Posterior vena cava (tissue), 2 donors: ENCODE measurements around the gene TGFBR3L. TPM values are rescaled to one million over a fixed set of nuclear protein-coding genes. Genes with fewer than 3 reads are reported as not detected.

Experiments used
- DNase-seq: peaks from one replicate; pipeline ENCODE4 v3.0.0-alpha.2; 2020; ENCODE audit warnings: low spot score
- intact Hi-C, 2 donors: fragments of 100-400 bp; cut with DNase I; formaldehyde crosslinking; loops; one replicate each; pipeline versions ENCODE4 v1.14.1 to v1.14.2; 2022 to 2023
- long read RNA-seq, 2 donors: library from polyadenylated mRNA; unstranded; transcript quantifications; one replicate each; pipeline ENCODE4 v2.0.0, GENCODE V29; 2020 to 2021
- total RNA-seq, 2 donors: library from RNA; stranded (reverse); fragmentation: NEBNext Ultra II Directional; extraction: Animal tissue kit (Norgen Biotek cat#: 25700); gene quantifications; one replicate each; pipeline ENCODE4 v1.2.1, GENCODE V29; 2021
- donor health status: DM: yes; HTN: yes; CAD: no.
- donor health status: DM: yes; HTN: yes; CAD: no.

TGFBR3L gene
- total RNA-seq: 1 to 10 TPM; 1.5 to 4.4 TPM
- long read RNA-seq, donor 1: 0 reads
- long read RNA-seq, donor 2, partial matches to known transcripts: 1 of 2 reads
- long read RNA-seq, donor 2, other reads (novel, unspliced or antisense): 1 of 2 reads

DNA sequence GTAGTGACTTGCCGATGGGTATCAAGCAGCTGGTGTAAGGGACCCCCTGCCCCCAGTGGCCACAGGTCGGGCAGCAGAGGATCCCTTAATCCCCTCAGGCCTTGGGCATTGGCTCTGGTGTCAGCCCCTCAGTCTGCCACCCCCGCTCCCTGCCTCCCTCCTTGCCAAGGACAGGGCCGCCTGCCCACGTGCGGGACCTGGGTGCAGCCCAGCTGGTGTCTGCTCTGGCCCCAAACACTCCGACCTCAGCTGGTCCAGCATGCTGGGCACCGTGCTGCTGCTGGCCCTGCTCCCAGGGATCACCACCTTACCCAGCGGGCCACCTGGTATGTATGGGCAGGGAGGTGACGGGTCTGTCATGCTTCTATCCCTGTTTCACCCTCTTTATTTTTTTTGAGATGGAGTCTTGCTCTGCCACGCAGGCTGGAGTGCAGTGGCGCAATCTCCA, at the start of gene TGFBR3L:
Gene TGFBR3L (plus strand): TSS at position 233 of the 448 bp plus-strand sequence.
- DNase-seq: no peak

DNA sequence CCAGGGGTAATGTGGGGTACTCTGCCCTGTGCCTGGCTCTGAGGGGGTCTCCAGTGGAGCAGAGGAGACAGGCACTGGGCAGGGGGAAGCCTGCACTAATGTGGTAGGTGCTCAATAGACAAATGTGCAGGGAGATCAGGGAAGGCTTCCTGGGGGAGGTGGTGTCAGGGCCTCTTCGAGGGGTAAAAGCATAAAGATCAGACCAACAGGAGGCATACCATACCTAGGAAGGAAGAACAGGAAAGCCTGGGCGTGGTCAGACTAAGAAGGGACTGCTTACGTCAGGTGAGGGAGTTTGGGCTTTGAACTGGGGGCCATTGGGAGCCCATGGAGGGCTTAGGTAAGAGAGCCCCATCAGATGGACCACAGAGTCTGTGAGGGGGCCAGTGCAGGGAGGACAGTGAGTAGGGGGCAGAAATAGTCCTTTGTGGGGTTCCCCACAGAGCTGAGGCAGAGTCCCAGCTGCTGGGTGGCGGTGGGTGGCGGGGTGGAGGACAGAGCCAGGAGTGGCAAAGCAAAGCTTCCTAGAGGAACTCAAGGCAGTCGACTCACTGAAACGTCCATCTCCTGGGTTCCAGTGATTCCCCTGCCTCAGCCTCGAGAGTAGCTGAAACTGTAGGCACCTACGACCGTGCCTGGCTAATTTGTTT, 49.2 kb upstream of the TGFBR3L start:
- intact Hi-C loops: no loop called here
- no peak for DNase-seq

More for the DNA sequence above, at the start of gene TGFBR3L:
- intact Hi-C loops: no loop called here

DNA sequence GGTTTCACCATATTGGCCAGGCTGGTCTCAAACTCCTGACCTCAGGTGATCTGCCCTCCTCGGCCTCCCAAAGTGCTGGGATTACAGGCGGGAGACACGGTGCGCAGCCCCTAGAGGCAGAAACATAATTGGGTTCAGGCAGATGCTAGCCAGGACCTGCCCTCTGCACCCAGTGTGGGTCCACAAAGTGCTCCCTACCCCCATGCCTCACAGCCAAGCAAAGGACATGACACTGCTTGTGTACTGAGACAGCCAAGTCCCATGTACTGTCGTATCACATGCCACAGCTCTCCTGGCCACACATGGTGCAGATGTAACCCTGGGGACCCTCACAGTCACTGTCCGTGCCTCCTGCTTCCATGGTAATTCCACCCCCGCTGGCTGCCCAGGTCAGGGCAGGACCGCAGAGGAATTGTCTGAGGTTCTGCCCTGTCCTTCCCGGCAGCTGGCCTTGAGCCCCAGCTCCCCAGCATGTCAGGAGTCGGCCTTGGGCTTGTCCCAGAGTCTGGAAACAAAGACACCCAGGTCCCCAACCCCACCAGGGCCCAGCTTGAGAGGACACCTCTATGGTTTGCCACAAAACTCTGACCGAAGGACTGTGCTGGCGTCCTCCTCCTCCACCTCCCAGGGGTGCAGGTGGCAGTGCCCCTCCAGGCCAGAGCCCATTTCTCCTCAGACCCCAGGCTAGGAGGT, 48.1 kb upstream of the TGFBR3L start:
- DNase-seq: no peak
- intact Hi-C loops: no loop called here

DNA sequence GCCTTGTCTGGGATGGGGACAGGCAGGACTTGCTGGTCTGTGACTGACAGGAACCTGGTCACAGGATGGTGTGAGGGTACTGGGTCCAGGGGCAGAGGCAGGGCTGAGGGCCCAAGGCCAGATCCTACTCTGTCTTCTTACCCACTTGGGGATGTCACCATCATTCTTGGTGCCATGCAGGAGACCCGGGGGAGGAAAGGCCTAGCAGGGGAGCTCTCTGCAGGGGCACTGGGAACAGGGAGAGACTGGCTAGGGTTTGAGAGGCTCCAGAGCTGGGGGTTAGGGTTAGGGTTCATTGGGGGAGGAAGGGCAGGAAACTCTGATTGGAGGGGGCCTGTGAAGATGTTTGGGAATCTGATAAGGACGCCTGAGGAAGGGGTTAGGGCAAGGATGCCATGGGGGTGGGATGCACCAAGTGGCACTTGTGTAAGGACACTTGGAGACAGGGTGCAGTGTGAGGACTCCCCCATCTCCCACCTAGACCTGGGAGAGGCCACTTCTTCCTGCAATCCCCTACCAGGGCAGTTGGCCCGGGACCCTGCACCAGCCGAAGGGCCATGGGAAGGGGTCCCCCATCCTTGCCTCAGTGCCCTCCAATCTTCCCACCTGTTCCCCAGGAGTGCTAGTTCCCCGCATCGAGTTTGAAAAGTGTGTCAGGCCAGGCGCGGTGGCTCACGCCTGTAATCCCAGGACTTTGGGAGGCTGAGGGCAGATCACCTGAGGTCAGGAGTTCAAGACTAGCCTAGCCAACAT, 47.4 kb upstream of the TGFBR3L start:
- no peak for DNase-seq

DNA sequence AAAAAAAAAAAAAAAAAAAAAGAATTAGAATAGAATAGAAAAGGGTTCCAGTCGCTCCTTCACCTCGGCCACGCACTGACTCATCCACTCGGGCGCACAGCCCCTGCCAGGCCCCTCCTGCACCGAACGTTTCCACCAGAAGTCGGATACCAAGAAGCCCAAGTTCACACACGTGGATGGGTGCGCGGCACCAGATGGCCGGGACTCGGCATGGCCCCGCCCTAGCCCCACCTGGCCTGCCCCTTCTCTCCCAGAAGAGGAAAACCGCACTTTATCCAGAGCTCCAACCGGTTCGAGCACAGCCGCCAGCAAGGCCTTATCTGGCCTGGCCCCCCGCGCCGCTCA, 46.3 kb upstream of the TGFBR3L start:
- intact Hi-C loops: no loop called here
- no peak for DNase-seq

More for the DNA sequence above, 47.4 kb upstream of the TGFBR3L start:
- intact Hi-C loops: no loop called here

DNA sequence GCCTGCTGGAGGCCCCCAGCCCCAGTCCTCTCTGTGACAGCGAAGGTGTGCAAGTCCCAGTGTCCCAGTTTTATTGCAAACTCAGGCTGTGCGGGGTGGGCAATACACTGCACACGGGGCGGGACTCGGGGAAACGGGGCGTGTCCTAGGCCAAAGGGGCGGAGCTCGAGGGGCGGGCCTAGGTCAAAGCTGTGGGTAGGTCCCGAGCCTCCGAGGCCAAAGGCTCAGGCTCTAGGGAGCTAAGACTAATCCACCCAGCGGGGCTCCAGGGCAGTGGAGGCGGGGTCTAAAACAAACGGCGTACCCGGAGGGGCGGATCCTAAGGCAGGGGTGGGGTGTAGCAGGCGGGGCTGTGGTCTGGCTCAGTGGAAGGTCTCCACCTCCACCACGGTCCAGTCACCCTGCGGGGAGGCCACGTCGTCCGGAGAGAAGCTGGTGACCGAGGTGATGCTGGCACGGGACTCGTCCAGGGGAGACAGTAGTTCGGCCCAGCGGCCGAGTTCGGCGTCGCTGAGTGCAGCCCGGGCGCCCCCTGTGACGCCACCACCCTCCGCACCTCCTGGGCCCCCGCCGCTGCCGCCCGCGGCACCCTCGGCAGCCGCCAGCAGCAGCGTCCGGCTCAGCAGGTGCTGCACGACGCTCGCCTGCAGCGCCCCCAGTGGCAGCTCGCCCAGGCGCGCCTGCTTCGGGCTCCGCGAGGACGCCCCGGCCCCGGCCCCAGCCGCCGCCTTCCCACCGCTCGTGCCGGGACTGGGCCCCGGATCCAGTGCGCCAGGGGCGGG, 45.8 kb upstream of the TGFBR3L start:
- intact Hi-C loops: no loop called here
- DNase-seq: peak; percentile 88

DNA sequence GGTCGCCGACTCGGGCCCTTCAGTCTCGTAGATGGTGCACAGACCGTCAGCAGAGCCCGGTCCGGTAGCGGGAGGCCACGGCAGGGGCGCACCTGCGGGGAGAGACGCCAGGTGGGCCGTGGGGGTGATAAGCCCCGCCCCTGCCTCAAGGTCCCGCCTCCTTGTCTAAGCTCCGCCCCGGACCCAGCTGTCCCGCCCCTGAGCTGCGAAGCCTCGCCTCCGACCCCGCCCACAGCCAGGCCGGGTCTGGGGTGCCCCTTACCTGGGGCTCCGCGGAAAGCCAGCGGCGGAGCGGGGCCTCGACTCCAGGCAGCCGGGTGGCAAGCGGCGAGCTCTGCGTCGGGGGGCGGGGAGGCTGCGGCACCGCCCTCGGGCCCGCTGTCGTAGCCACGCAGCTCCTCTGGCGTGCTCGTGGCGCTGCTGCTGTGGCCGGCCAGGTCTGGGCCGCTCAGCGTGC, 45.1 kb upstream of the TGFBR3L start:
- intact Hi-C loops: no loop called here

DNA sequence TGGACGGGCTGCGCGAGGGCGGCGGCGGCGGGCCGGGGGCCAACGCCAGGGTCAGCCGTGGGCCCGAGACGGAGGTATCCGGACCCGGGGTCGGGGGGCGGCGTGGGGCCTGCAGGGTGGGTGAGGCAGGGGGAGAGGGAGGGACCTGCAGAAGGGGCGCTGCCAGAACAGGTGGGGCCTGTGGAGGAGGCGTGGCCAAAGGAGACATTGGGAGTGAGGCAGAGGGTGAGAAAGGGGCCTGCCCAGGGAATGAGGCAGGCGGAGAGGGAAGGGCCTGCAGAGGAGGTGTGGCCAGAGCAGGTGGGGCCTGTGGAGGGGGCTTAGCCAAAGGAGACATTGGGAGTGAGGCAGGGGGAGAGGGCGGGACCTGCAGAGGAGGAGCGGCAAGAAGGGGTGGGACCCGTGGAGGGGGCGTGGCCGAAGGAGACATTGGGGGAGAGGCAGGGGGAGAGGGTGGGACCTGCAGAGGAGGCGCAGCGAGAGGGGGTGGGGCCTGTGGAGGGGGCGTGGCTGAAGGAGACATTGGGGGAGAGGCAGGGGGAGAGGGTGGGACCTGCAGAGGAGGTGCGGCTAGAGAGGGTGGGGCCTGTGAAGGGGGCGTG, 44.6 kb upstream of the TGFBR3L start:
- peak; percentile 90 for DNase-seq
- intact Hi-C loops: no loop called here

More for the DNA sequence above, 45.1 kb upstream of the TGFBR3L start:
- DNase-seq: no peak

DNA sequence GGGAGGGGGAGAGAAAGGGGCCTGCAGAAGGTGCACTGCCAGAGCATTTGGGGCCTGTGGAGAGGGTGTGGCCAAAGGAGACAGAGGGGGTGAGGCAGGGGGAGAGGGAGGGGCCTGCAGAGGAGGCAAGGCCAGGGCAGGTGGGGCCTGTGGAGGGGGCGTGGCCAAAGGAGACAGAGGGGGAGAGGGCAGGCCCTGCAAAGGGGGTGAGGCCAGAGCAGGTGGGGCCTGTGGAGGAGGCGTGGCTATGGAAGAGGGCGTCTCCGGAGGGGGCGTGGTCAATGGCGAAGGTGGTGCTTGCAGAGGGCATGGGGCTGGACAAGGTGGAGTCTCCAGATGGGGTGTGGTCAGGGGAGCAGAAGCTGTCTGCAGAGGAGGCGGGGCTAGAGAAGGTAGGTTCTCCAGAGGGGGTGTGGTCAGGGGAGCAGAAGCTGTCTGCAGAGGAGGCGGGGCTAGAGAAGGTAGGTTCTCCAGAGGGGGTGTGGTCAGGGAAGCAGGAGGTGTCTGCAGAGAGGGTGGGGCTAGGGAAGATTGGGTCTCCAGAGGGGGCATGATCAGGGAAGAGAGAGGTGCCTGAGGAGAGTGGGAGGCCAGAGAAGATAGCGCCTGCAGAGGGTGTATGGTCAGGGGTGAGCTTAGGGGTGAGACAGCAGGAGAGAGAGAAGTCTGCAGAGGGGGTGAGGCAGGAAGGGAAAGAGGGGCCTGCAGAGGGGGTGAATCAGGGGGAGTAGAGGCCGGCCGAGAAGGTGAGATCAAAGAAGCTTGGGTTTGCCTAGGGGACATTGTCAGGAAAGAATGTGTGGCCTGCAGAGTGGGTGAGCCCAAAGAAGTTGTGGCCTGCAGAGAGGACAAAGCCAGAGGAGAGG, 43.8 kb upstream of the TGFBR3L start:
- intact Hi-C loops: no loop called here
- no peak for DNase-seq

DNA sequence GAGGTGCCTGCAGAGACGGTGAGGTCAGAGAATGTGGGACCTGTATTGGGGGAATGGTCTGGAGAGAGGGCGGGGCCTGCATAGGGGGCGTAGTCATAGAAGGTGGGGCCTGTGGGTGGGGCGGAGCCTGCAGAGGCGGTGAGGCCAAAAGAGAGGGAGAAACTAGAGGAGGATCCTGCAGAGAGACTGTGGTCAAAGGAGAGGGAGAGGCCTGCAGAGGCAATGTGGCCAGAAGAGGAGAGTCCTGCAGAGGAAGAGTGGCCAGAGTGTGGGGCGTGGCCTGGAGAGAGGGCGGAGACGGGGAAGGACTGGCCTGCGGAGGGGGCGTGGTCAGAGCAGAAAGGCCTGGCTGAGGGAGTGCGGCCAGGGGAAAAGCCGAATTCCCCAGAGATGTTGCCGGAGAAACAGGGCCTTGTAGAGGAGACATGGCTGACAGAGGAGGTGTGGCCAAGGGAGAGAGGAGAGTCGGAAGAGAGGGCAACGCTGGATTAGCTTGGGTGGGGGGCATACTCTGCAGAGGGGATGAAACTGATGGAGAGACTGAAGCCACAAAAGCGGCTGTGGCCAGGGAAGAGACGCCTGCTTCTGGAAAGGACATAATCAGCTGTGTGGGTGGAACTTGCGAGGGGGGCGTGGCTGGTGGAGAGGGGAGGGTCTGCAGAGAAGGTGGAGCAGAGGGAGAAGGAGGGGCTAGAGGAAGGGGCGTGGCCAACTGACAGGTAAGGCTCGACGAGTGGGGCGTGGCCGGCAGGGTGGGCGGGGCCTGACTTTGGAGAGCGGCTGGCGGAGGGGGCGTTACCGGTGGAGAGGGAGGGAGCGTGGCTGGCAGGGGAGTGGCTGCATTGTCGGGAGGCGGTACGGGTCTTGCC, 43.0 kb upstream of the TGFBR3L start:
- intact Hi-C loops: no loop called here
- peak; percentile 96 for DNase-seq

DNA sequence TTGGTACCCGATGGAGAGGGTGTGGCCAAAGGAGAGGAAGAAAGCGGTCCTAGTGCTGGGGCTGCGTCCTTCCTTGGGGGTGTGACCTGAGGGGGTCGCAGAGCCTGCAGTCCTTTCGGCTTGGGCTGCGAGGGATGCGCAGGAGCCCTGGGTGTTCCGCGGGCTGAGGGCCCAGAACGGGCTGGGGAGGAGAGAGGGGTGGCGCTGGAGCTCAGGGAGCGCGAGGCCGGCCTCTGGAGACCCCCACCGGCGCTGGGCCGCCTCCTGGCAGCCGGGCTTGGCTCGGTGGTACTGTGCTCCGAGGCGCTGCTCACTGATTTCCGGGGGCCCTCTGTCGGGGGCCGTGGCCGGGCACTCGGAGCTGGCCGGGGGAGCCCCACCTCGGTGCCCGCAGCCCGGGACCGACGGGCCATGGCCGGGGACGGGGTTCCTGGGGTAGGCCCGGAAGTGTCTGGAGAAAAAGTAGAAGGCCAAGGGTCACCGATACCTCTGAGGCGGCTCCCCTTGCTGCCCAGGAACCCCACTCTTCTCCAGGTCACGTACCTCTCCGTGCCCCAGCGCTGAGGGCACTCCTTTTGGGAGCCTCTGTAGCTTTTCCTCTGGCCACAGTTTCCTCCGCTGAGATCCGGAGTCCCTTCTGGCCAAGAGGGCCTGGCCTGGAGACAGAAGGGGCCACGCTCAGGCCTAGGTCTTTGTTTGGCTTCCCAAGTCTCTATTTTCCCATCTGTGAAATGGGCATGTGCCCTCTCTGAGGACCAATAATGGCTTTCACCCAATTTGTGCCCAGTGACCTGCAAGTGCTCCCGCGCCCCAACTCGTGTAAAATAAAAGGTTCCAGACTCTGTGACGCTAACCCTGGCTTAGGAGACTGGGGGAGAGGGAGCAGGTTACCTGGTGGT, 42.1 kb upstream of the TGFBR3L start:
- no peak for DNase-seq
- intact Hi-C loops: no loop called here

DNA sequence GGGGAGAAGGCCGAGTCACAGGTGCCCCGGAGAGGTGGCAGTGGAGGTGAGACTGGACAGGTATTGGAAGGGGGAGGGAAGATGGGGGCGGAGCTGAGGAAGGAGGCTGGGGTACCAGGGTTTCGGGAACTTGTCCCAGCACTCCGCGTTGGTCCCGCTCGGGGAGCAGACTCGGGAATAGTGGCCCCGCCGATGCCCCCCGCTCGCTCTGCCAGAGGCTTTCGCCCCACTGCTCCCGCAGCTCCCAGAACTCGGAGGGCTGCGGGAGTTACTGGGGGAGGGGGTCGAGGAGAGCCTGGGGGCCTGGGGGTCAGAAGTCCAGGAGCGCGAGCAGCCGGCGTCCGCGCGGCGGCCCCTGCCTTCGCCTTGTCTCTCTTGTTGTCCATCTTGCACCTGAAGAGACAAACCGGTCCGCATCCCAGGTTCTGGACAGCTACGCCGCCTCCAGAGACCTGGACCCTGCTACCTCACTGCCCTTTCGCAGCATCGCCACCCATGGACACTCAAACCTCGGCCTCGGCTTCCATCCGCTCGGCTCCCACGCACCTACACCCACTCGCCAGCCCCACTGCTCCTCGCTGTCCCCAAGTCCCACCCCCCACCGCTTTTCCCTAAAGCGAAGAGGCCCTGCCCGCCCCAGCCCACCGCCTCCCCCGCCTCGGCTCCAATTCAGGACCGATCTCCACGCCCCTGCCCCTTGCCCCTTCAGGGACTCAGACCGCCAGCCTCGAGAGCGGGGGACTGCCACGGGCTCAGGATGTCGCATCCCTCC, 41.1 kb upstream of the TGFBR3L start:
- DNase-seq: no peak
- intact Hi-C loops: loop anchor here in 1 of 2 donors (1.0 kb wide), 1 partner anchor 43 kb away; the partner anchor contains the start of gene EVI5L

DNA sequence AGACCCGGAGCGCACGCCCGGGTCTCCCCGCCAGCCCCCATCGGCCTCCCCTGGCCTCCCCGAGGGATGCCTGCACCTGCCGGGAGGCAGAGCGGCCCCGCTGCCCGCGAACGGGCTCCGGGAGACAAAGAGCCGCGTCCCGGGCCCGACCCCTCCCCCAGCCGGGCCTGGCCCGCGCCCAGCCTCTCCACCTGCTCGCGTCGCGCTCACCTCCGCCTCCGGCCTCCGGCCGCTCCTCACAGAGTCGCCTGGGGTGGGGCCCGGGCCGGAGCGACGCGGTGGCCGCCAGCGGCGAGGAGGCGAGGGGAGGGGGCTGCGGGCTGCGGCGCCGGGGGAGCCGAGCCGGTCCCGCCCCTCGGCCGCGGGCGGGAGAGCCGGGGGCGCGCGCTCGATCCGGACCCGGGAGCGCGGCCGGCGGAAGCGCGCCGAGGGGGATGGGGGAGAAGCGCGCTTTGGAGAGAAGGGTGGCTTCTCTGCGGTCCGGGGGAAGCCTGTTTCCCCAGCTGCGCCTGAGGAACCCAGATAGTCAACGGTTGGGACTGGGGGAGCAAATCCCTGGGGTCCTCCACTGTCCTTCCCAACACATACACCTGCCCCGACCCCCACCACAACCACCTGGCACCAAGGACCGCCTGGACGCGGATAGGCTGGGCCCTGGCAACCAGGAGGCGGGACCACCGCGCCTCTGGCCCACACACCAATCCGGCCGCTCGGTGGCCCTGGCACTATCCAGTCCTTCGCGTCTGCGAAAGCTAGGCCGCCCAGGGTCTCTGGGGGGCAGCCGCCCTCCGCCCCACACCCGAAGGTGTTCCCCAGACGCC, 40.3 kb upstream of the TGFBR3L start, which contains the start of gene PRR36:
Gene PRR36 (minus strand): TSS at position 315 of the 821 bp plus-strand sequence. CDS start 701 bp downstream, outside the sequence.
- intact Hi-C loops: loop anchor here in 1 of 2 donors (1.0 kb wide), 1 partner anchor 44 kb away; the partner anchor contains the start of gene EVI5L
- DNase-seq: no peak

DNA sequence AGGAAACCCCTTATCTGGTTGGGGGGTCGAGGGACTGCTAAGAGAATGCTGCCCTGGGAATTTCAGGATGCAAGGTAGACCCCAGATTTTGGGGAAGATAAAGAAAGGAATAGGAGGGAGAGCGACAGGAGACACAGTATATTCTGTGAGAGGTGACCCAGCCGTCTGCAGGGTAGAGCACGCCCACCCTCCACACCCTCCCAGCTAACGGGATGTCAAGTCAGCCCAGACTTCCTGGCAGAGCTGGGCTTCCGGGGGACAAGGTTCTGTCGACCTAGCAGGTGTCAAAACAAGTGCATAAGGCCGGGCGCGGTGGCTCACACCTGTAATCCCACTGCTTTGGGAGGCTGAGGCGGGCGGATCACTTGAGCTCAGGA, 39.7 kb upstream of the TGFBR3L start:
- intact Hi-C loops: loop anchor here in 1 of 2 donors (1.0 kb wide), 1 partner anchor 45 kb away; the partner anchor contains the start of gene EVI5L
- no peak for DNase-seq
